ENCODE measurements around the gene ACBD4. TPM values are rescaled to one million over a fixed set of nuclear protein-coding genes. Genes with fewer than 3 reads are reported as not detected.

The ACBD4 gene
- total and polyA plus RNA-seq, 3 experiments from 2014 or later = 8.8 to 15.0 (median 9.7) TPM

GRCh38 chr17:45148183-45149036, 12.9 kb downstream of the ACBD4 start, which contains the start of gene HEXIM1:
Gene HEXIM1, plus strand, starts transcription at chr17:45148475. Its CDS starts 716 bp downstream, at chr17:45149191.
- peak within 1 kb of the TSS; percentile 98 for H3K27ac ChIP-seq (ENCODE audit: low read depth, low read length)
- DNase-seq = peak; percentile 97 to 100 (median 100)
- Mint-ChIP-seq H3K27ac (peak within 1 kb of the TSS; percentile 97 to 100 (median 99)), H3K27me3 (peaks cover 0 to 11% of the 10 kb centered on the region in 2 donors), H3K9me3 (peaks cover 0 to 3% (median 0%) of the 10 kb centered on the region in 5 donors), H3K4me1 (peaks cover 47 to 67% (median 61%) of the 10 kb centered on the region in 3 donors), H3K36me3 (peaks cover 0 to 27% (median 0%) of the 10 kb centered on the region in 3 donors), H3K4me3 (peak within 1 kb of the TSS; percentile 90 to 99 (median 95))
- peaks cover 43% of the 10 kb centered on the region for H3K4me1 ChIP-seq (ENCODE audit: insufficient read depth, low read length)
- no peaks in the 10 kb centered on the region for H3K36me3 ChIP-seq (ENCODE audit: insufficient read depth, low read length)
- ChIA-PET POLR2A (interaction anchor here (0.6 to 8.5 kb wide), 17 partner anchors 9 to 249 kb away, joined by 3 to 327 read pairs (median 11); partner anchors contain the start of genes ACBD4, DCAKD, EFTUD2 and FMNL1), CTCF (interaction anchor here (0.6 to 13.2 kb wide), 20 partner anchors 9 to 1570 kb away, joined by 3 to 315 read pairs (median 6); partner anchors contain the start of genes ACBD4, HEXIM2, MAP3K14 and PLCD3)
- no peaks in the 10 kb centered on the region for H3K9me3 ChIP-seq (ENCODE audit: low read length)
- peak within 1 kb of the TSS; percentile 91 for H3K4me3 ChIP-seq (ENCODE audit: low read length)
- H3K27me3 ChIP-seq (ENCODE audit: insufficient read depth, low read length, poor library complexity, severe bottlenecking) = no peaks in the 10 kb centered on the region

- Histone ChIP-seq H3K4me3 (ENCODE audit: low read length) (peak overlapping the region; percentile 82), H3K9me3 (ENCODE audit: low read length) (no peaks in the 10 kb centered on the region), H3K4me1 (ENCODE audit: insufficient read depth, low read length) (peaks cover 43% of the 10 kb centered on the region), H3K27me3 (ENCODE audit: insufficient read depth, low read length, poor library complexity, severe bottlenecking) (no peaks in the 10 kb centered on the region), H3K36me3 (ENCODE audit: insufficient read depth, low read length) (no peaks in the 10 kb centered on the region), H3K27ac (ENCODE audit: low read depth, low read length) (peak overlapping the region; percentile 75)
- Mint-ChIP-seq H3K4me3 (peak overlapping the region; percentile 90 to 99 (median 95)), H3K9me3 (peaks cover 0 to 3% (median 0%) of the 10 kb centered on the region in 5 donors), H3K4me1 (peaks cover 45 to 62% (median 61%) of the 10 kb centered on the region in 3 donors), H3K27ac (peak overlapping the region; percentile 96 to 100 (median 99)), H3K36me3 (peaks cover 0 to 27% (median 0%) of the 10 kb centered on the region in 3 donors), H3K27me3 (peaks cover 0 to 11% of the 10 kb centered on the region in 2 donors)
- ChIA-PET POLR2A (interaction anchor here (0.6 to 8.5 kb wide), 16 partner anchors 10 to 250 kb away, joined by 3 to 327 read pairs (median 12); partner anchors contain the start of genes ACBD4, DCAKD, EFTUD2 and FMNL1), CTCF (interaction anchor here (0.6 to 13.2 kb wide), 20 partner anchors 10 to 1570 kb away, joined by 3 to 315 read pairs (median 6); partner anchors contain the start of genes ACBD4, HEXIM2, MAP3K14 and PLCD3)
- DNase-seq = peak; percentile 62 to 82 (median 68)
These were observed 13.7 kb downstream of the ACBD4 start for GRCh38 chr17:45149037-45149668.

DNA sequence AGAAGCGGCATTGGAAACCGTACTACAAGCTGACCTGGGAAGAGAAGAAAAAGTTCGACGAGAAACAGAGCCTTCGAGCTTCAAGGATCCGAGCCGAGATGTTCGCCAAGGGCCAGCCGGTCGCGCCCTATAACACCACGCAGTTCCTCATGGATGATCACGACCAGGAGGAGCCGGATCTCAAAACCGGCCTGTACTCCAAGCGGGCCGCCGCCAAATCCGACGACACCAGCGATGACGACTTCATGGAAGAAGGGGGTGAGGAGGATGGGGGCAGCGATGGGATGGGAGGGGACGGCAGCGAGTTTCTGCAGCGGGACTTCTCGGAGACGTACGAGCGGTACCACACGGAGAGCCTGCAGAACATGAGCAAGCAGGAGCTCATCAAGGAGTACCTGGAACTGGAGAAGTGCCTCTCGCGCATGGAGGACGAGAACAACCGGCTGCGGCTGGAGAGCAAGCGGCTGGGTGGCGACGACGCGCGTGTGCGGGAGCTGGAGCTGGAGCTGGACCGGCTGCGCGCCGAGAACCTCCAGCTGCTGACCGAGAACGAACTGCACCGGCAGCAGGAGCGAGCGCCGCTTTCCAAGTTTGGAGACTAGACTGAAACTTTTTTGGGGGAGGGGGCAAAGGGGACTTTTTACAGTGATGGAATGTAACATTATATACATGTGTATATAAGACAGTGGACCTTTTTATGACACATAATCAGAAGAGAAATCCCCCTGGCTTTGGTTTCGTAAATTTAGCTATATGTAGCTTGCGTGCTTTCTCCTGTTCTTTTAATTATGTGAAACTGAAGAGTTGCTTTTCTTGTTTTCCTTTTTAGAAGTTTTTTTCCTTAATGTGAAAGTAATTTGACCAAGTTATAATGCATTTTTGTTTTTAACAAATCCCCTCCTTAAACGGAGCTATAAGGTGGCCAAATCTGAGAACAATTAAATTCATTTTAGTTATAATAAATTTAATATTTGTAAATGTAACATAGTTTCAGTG, 14.5 kb downstream of the ACBD4 start:
- peak overlapping the region; percentile 90 to 99 (median 95) for H3K4me3 Mint-ChIP-seq
- ChIA-PET POLR2A (interaction anchor here (0.6 to 8.5 kb wide), 14 partner anchors 8 to 251 kb away, joined by 3 to 327 read pairs (median 14); partner anchors contain the start of genes ACBD4, EFTUD2, FMNL1 and HEXIM2), CTCF (interaction anchor here (0.6 to 13.2 kb wide), 21 partner anchors 11 to 440 kb away, joined by 3 to 315 read pairs (median 5); partner anchors contain the start of genes ACBD4, HEXIM2, MAP3K14 and PLCD3)
- Histone ChIP-seq H3K27me3 (ENCODE audit: insufficient read depth, low read length, poor library complexity, severe bottlenecking) (no peaks in the 10 kb centered on the region), H3K36me3 (ENCODE audit: insufficient read depth, low read length) (no peaks in the 10 kb centered on the region), H3K27ac (ENCODE audit: low read depth, low read length) (peak overlapping the region; percentile 75), H3K4me1 (ENCODE audit: insufficient read depth, low read length) (peaks cover 39% of the 10 kb centered on the region), H3K9me3 (ENCODE audit: low read length) (no peaks in the 10 kb centered on the region), H3K4me3 (ENCODE audit: low read length) (peak overlapping the region; percentile 82)
- H3K36me3 Mint-ChIP-seq = peaks cover 0 to 27% (median 0%) of the 10 kb centered on the region in 3 donors
- H3K9me3 Mint-ChIP-seq = peaks cover 0 to 3% (median 0%) of the 10 kb centered on the region in 5 donors
- DNase-seq = peak in 2 of 5 donors; percentile 25 to 29
- peak overlapping the region; percentile 96 to 100 (median 99) for H3K27ac Mint-ChIP-seq
- peaks cover 44 to 61% (median 60%) of the 10 kb centered on the region in 3 donors for H3K4me1 Mint-ChIP-seq
- H3K27me3 Mint-ChIP-seq = peaks cover 0 to 11% of the 10 kb centered on the region in 2 donors

DNA sequence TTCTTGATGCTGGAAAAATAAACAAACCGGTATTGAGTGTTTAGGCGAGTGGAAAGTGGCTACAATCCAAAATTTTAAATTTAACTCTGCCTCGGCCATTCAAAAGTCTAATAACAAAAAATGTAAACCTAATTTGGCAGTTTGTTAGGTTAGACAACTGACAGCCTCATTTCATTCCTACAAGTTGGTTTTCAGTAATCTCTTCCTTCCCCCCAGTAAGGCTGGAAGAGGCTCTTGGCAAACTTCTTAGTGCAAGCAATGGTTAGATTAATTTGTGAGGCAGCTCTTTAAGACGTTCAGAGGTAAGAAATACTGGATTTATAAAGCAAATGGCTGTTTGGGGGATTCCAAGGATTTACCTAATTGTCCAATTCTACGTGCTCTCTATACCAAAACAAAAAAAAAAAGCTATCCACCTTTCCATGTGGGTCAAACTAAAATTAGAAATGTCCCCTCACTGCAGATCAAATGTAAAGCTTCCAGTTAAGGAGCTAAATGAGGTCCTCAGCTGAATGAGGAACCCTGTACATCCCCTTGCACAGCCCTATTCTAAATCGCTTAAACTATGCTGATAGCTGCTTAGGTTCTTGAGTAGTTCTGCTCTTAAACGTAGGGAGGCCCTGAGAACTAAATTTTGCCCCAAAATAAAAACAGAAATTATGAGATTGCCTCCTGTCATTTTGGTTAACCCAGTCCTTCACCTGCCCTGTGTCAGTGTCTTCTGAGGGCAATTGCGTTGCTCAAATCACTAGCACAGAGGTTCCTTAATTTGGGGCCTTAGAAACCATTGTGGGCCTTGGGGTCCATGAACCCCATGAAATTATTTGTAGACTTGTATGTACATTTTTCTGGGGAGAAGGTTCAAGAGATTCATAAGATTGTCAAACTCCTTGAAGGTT, 15.7 kb downstream of the ACBD4 start:
- POLR2A ChIA-PET = interaction anchor here (0.6 to 8.5 kb wide), 6 partner anchors 9 to 90 kb away, joined by 3 to 327 read pairs (median 9); partner anchors contain the start of genes ACBD4, FMNL1, HEXIM2 and NMT1
- no peaks in the 10 kb centered on the region for H3K36me3 ChIP-seq (ENCODE audit: insufficient read depth, low read length)
- peaks cover 0 to 27% (median under 1%) of the 10 kb centered on the region in 3 donors for H3K36me3 Mint-ChIP-seq

DNA sequence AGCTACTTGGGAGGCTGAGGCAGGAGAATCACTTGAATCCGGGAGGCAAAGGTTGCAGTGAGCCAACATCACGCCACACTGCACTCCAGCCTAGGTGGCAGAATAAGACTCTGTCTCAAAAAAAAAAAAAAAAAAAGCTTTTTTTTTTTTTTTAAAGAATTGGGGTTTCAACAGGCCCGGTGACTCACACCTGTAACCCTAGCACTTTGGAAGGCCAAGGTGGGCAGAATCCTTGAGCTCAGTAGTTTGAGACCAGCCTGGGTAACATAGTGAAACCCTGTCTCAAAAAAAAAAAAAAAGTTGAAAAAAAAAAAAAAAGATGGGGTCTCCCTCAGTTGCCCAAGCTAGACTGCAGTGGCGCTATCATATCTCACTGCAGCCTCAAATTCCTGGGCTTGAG, 19.5 kb downstream of the ACBD4 start:
- Histone ChIP-seq H3K4me1 (ENCODE audit: insufficient read depth, low read length) (peaks cover 43% of the 10 kb centered on the region), H3K4me3 (ENCODE audit: low read length) (no peak overlapping the region), H3K36me3 (ENCODE audit: insufficient read depth, low read length) (no peaks in the 10 kb centered on the region), H3K27me3 (ENCODE audit: insufficient read depth, low read length, poor library complexity, severe bottlenecking) (no peaks in the 10 kb centered on the region), H3K9me3 (ENCODE audit: low read length) (no peaks in the 10 kb centered on the region), H3K27ac (ENCODE audit: low read depth, low read length) (no peak overlapping the region)
- no peaks in the 10 kb centered on the region for H3K27me3 Mint-ChIP-seq
- H3K9me3 Mint-ChIP-seq = no peaks in the 10 kb centered on the region
- ChIA-PET CTCF (interaction anchor here (1.0 to 13.2 kb wide), 4 partner anchors 21 to 69 kb away, joined by 3 to 315 read pairs (median 48); partner anchors contain the start of genes ACBD4 and PLCD3), POLR2A (interaction anchor here (0.6 kb wide), 2 partner anchors 66 to 233 kb away, joined by 3 to 5 read pairs; no protein-coding TSS in a partner anchor)
- no peak overlapping the region for H3K27ac Mint-ChIP-seq
- no peak for DNase-seq
- peaks cover 39 to 65% (median 61%) of the 10 kb centered on the region in 3 donors for H3K4me1 Mint-ChIP-seq
- peaks cover 0 to 21% (median 6%) of the 10 kb centered on the region in 3 donors for H3K36me3 Mint-ChIP-seq
- H3K4me3 Mint-ChIP-seq = no peak overlapping the region

More for the DNA sequence above, 15.7 kb downstream of the ACBD4 start:
- H3K4me1 Mint-ChIP-seq = peaks cover 40 to 61% (median 61%) of the 10 kb centered on the region in 3 donors
- Histone ChIP-seq H3K9me3 (ENCODE audit: low read length) (no peaks in the 10 kb centered on the region), H3K27me3 (ENCODE audit: insufficient read depth, low read length, poor library complexity, severe bottlenecking) (no peaks in the 10 kb centered on the region), H3K4me3 (ENCODE audit: low read length) (peak overlapping the region; percentile 17), H3K27ac (ENCODE audit: low read depth, low read length) (peak overlapping the region; percentile 75), H3K4me1 (ENCODE audit: insufficient read depth, low read length) (peaks cover 35% of the 10 kb centered on the region)
- H3K4me3 Mint-ChIP-seq = peak overlapping the region; percentile 23 to 95 (median 65)
- H3K27ac Mint-ChIP-seq = peak overlapping the region; percentile 65 to 99 (median 86)
- DNase-seq = no peak
- H3K9me3 Mint-ChIP-seq = peaks cover 0 to 3% (median 0%) of the 10 kb centered on the region in 5 donors
- H3K27me3 Mint-ChIP-seq = peaks cover 0 to 11% of the 10 kb centered on the region in 2 donors
- CTCF ChIA-PET = interaction anchor here (0.6 to 13.2 kb wide), 19 partner anchors 8 to 439 kb away, joined by 3 to 315 read pairs (median 5); partner anchors contain the start of genes ACBD4, FMNL1, HEXIM2 and MAP3K14

- no peaks in the 10 kb centered on the region for H3K9me3 Mint-ChIP-seq
- no peak overlapping the region for H3K4me3 ChIP-seq (ENCODE audit: low read length)
- H3K9me3 ChIP-seq (ENCODE audit: low read length) = no peaks in the 10 kb centered on the region
- H3K27ac ChIP-seq (ENCODE audit: low read depth, low read length) = no peak overlapping the region
- no peak for DNase-seq
- peaks cover 45% of the 10 kb centered on the region for H3K4me1 ChIP-seq (ENCODE audit: insufficient read depth, low read length)
- ChIA-PET POLR2A (interaction anchor here (0.6 kb wide), 3 partner anchors 65 to 232 kb away, joined by 3 to 5 read pairs (median 3); no protein-coding TSS in a partner anchor), CTCF (interaction anchor here (1.0 to 13.2 kb wide), 4 partner anchors 22 to 69 kb away, joined by 3 to 315 read pairs (median 48); partner anchors contain the start of genes ACBD4 and PLCD3)
- no peaks in the 10 kb centered on the region for H3K36me3 ChIP-seq (ENCODE audit: insufficient read depth, low read length)
- peak overlapping the region in 5 of 8 donors; percentile 29 to 66 (median 55) for H3K27ac Mint-ChIP-seq
- H3K27me3 Mint-ChIP-seq = no peaks in the 10 kb centered on the region
- peak overlapping the region in 1 of 7 donors; percentile 53 for H3K4me3 Mint-ChIP-seq
- H3K36me3 Mint-ChIP-seq = peaks cover 0 to 21% (median 6%) of the 10 kb centered on the region in 3 donors
- H3K27me3 ChIP-seq (ENCODE audit: insufficient read depth, low read length, poor library complexity, severe bottlenecking) = no peaks in the 10 kb centered on the region
- peaks cover 39 to 63% (median 61%) of the 10 kb centered on the region in 3 donors for H3K4me1 Mint-ChIP-seq
These were observed 20.0 kb downstream of the ACBD4 start for GRCh38 chr17:45155483-45155882.

All from CD8-positive, alpha-beta memory T cell (primary cell).